ENCODE data around the gene HEPN1.

Gene HEPN1

GRCh38 chr11:124886476-124886875 is 32.6 kb upstream of the HEPN1 start:
- DNase-seq, result no peak

- no peak for DNase-seq
These were observed 31.9 kb upstream of the HEPN1 start for GRCh38 chr11:124886978-124887666.

GRCh38 chr11:124887667-124888013 is 31.4 kb upstream of the HEPN1 start:
- no peak for DNase-seq

- no peak for DNase-seq
These were observed 29.6 kb upstream of the HEPN1 start for GRCh38 chr11:124889191-124890091.

- DNase-seq, result no peak
These were observed 28.9 kb upstream of the HEPN1 start for GRCh38 chr11:124890151-124890550.

GRCh38 chr11:124890683-124891372 is 28.2 kb upstream of the HEPN1 start:
- DNase-seq, result no peak

GRCh38 chr11:124891373-124891861 is 27.6 kb upstream of the HEPN1 start:
- DNase-seq, result no peak

GRCh38 chr11:124892146-124892545 is 26.9 kb upstream of the HEPN1 start:
- DNase-seq, result no peak

- peak; percentile 29 for DNase-seq
These were observed 26.1 kb upstream of the HEPN1 start for GRCh38 chr11:124892750-124893454.

- no peak for DNase-seq
These were observed 25.2 kb upstream of the HEPN1 start for GRCh38 chr11:124893781-124894401.

- no peak for DNase-seq
These were observed 24.2 kb upstream of the HEPN1 start for GRCh38 chr11:124894606-124895430.

GRCh38 chr11:124895471-124895971 is 23.5 kb upstream of the HEPN1 start:
- DNase-seq, result no peak

GRCh38 chr11:124896071-124896750 is 22.8 kb upstream of the HEPN1 start:
- no peak for DNase-seq

- DNase-seq, result no peak
These were observed 22.1 kb upstream of the HEPN1 start for GRCh38 chr11:124896821-124897391.

GRCh38 chr11:124897674-124898262 is 21.3 kb upstream of the HEPN1 start, which contains the start of gene ROBO4:
TSS of gene ROBO4 (minus strand) at chr11:124897865. CDS start at chr11:124897795, 70 bp downstream.
- no peak for DNase-seq

GRCh38 chr11:124898263-124898680 is 20.8 kb upstream of the HEPN1 start:
- no peak for DNase-seq

- no peak for DNase-seq
These were observed 20.3 kb upstream of the HEPN1 start for GRCh38 chr11:124898711-124899110.

- no peak for DNase-seq
These were observed 19.5 kb upstream of the HEPN1 start for GRCh38 chr11:124899383-124900145.

- no peak for DNase-seq
These were observed 18.6 kb upstream of the HEPN1 start for GRCh38 chr11:124900464-124900863.

Measured in OCI-M1 (cell line).